RWPE1 (cell line): Measurements from ENCODE around the gene DEFB127.
"Not testable (repeated sequence)": the region's sequence is repeated elsewhere in the genome, so short reads cannot be mapped to it uniquely, and the experiment has no call there.

Experiments
- CTCF ChIA-PET: fragments of 350-600 bp; sonication (Branson Sonifier 250); formaldehyde crosslinking; extraction: SDS; loops from one replicate; lab custom pipeline; 2021; lab: Yijun Ruan, JAX
- POLR2A ChIA-PET: fragments of 400-600 bp; formaldehyde crosslinking; extraction: SDS; loops from one replicate; lab custom pipeline; 2020; ENCODE audit warnings: antibody characterized with exemption; ENCODE audit not compliant: low non-redundant PET; lab: Yijun Ruan, JAX
- DNase-seq: peaks from one replicate; pipeline ENCODE4 v3.0.0; 2012; ENCODE audit warnings: low spot score
- H3K27ac ChIP-seq: fragments of 450-650 bp; 2 replicates; pipeline ENCODE4 v1.5.1; 2017
- CTCF ChIP-seq: fragments of 450-650 bp; conservative IDR thresholded peaks from 2 replicates; pipeline ENCODE4 v1.5.1; 2017; ENCODE audit warnings: low read depth, mild to moderate bottlenecking

DEFB127 gene

DNA sequence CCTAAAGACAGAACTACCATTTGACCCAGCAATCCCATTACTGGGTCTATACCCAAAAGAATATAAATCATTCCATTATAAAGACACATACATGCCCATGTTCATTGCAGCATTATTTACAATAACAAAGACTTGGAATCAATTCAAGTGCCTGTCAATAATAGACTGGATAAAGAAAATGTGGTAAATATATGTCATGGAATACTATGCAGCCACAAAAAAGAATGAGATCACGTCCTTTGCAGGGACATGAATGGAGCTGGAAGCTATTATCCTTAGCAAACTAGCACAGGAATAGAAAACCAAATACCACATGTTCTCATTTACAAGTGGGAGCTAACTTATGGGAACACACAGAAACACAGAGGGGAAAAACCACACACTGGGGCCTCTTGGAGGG, 41.0 kb downstream of the DEFB127 start:
- TF ChIP-seq CTCF = no peak
- no peak overlapping the region for H3K27ac ChIP-seq
- DNase-seq = no peak
- ChIA-PET CTCF (no interaction called here), POLR2A (no interaction called here)

DNA sequence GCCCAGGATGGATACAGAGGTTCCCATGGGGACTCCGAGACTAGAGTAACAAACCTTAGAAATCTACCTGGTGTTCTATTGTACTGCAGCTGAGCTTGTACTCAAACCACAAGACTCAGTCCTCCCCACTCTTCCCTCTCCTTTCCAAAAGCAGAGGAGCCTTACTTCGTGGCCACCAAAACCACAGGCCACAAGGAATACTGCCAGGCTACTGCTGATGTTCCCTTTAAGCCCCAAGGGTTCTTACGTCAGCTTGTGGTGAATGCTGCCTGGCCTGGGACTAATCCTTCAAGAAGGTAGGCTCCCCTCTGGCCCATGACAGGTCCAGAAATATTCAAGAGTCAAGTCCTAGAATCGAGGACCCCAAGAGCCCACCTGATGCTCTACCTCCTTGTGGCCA, 42.7 kb downstream of the DEFB127 start:
- ChIA-PET POLR2A (no interaction called here), CTCF (no interaction called here)
- no peak for DNase-seq
- no peak overlapping the region for H3K27ac ChIP-seq
- no peak for TF ChIP-seq CTCF

DNA sequence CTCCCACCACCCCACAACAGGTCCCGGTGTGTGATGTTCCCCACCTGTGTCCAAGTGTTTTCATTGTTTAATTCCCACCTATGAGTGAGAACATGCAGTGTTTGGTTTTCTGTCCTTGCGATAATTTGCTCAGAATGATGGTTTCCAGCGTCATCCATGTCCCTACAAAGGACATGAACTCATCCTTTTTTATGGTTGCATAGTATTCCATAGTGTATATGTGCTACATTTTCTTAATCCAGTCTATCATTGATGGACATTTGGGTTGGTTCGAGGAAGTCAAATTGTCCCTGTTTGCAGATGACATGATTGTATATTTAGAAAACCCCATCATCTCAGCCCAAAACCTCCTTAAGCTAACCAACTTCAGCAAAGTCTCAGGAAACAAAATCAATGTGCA, 46.4 kb downstream of the DEFB127 start:
- H3K27ac ChIP-seq, CTCF ChIA-PET, POLR2A ChIA-PET, DNase-seq: not testable (repeated sequence)
